HG03064 (cell line): ENCODE results near the gene HRAS.

Experiments
- ATAC-seq: cut with Tn5 transposase; IDR thresholded peaks from one replicate; pipeline ENCODE4 v1.9.1; 2021; ENCODE audit warnings: low read depth; ENCODE audit not compliant: unreplicated experiment

Gene HRAS

DNA sequence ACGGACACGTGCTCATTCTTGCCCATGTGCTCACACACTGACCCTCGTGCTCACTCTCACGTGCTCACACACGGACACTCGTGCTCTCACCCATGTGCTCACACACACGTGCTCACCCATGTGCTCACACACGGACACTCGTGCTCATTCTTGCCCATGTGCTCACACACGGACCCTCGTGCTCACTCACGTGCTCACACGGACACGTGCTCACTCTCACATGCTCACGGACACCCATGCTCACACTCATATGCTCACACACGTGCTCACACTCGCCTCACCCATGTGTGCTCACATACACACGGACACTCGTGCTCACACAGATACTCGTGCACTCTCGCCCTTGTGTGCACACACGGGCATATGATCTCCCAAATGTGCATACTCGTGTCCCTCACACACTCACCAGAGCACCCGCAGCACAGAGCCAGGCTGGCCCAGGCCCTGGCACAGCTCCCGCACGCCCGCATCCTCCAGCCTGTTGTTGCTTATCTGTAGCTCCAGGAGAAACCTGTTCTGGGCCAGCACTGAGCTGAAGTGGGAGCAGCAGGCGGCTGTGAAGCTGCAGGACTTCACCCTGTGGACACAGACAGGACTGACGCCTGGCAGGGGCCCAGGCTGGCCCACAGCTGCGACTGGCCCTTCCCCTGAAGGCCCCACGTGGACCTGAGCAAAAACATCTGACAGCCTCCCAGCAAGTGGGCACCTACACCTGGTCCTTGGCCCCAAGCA lies 37.6 kb downstream of the HRAS start:
- ATAC-seq: no peak

DNA sequence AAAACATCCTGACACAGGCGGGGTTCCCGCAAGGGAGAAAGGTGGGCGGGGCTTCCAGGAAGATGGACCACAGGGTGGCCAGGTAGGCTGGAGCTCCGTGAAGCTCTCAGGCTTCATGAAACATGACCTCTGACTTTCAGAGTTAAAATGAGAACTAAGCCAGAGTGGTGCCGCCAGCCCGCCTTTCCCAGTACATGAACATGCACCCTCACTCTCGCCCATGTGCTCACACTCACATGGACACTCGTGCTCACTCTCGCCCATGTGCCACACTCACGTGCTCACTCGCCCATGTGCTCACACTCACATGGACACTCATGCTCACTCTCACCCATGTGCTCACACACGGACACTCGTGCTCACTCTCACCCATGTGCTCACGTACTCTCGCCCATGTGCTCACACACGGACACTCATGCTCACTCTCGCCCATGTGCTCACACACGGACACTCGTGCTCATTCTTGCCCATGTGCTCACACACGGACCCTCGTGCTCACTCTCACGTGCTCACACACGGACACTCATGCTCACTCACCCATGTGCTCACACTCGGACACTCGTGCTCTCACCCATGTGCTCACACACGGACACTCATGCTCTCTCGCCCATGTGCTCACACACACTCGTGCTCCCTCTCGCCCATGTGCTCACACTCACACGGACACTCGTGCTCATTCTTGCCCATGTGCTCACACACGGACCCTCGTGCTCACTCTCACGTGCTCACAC lies 38.4 kb downstream of the HRAS start:
- no peak for ATAC-seq

DNA sequence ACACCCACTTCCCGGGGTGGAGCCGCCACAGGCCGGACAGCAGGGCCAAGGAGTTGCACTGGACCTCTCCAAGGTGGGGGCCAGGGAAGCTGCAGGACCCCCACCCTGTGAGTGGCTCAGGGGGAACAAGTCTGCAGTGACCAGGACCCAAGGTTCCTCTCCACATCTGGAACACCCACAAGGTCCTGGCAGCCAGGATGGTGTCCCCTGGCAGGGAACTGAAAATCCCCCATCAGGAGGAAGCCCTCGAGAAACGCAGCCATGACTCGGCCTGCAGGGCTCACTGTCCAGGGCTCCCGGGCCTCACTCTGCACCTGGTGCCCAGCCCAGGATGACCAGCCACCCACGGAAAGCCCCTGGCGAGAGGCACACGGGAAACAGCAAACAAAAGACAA lies 39.8 kb downstream of the HRAS start:
- ATAC-seq: no peak

DNA sequence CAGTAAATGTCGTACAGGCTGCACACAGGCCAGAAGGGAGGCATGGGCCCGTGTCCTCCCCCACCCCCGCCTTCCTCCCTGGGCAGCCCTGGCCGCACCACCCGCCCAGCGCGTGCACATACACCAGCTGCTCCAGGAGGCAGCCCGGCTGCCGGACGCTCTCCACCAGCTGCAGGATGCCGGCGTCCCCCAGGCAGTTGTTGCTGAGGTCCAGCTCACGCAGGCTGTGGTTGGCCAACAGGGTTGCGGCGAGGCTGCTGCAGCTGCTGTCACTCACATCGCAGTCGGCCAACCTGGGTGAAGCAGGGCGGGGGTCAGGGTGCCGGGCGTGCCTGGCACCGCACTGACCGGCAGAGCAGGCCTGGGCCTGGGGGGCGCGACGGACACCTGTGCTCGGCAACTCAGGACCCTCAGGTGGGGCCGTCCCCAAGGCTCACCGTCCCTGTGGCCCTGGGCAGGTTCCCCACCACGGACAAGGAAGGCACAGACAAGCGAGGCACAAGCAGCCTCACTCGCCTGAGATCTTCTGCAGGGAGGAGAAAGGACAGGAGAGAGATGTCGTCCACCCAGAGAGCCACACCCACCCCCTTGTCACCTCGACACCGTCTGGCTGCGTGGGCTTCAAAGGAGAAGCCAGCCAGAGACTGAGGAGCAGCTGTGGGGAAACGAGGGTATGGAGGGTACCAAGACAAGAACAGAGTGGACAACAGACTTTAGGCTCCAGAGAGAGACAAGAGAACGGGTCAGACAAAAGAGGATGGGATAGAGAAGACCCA lies 40.4 kb downstream of the HRAS start:
- ATAC-seq: no peak

DNA sequence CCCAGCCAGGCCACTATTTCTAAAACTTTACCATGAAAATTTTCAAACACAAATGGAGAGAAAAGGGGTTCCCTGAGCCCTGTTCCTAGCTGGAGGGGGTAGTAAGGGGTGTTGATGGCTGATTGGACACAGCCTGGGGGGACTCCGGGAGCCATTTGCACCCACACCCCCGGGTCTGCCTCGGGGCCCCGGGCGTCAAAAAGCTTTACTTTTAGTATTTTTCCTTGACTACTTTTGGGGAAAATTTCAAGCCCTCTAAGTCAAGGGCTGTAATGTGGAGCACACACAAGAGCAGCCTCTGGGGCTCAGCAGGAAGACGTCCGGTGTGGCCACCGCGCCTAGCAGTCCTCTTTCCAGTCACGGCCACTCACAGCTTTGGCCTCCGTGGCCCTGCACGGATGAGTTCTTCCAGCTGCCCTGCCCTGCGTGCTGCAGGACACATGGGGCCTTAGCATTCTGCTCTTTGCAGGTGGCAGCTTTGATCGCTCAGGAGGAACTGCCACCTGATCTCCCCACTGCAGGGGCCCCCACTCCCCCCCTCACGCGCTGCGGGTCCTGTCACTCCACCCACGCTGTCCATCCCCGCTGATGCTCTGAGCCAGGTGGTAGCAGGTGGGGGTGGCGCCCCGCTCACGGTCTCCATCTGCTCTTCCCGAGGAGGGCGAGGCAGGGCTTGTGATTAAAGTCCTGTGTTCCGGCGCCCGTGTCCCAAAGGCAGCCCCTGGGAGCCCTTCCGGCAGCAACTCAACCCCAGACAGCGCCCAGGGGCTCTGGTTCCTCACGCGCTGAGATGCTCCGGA lies 42.7 kb downstream of the HRAS start:
- ATAC-seq: no peak

DNA sequence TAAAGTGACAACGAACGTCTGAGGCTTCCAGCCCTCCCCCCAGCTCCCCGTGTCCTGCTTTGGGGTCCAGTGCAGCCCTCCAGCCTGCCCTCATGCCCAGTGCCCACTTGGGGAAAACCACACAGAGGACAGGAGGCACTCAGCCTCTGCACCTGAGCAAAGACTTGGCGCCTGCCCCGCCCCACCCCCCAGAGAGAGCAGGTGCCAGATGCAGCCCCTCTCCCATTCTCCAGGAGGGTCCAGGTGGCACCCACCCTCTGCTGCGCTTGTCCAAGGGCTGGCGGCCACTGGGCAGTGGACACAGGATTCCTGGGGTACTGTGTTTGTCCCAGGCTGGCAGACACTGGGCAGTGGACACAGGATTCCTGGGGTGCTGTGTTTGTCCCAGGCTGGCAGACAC lies 44.0 kb downstream of the HRAS start:
- no peak for ATAC-seq

DNA sequence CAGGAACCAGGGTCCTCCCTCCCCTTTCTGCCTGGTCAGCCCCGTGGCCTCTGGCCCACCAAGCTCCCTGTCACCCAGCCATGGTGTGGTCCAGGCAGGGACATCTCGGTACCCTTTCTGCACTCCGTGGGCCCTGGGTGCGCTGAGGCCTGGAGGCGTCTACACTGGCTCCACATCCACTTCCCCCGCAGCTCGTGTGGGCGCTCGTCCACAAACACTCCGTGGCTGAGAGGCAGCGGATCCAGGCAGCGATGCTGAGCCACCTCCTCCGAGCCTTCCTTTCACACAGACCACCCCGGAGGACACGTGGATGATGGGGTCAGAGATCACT lies 44.5 kb downstream of the HRAS start:
- no peak for ATAC-seq

DNA sequence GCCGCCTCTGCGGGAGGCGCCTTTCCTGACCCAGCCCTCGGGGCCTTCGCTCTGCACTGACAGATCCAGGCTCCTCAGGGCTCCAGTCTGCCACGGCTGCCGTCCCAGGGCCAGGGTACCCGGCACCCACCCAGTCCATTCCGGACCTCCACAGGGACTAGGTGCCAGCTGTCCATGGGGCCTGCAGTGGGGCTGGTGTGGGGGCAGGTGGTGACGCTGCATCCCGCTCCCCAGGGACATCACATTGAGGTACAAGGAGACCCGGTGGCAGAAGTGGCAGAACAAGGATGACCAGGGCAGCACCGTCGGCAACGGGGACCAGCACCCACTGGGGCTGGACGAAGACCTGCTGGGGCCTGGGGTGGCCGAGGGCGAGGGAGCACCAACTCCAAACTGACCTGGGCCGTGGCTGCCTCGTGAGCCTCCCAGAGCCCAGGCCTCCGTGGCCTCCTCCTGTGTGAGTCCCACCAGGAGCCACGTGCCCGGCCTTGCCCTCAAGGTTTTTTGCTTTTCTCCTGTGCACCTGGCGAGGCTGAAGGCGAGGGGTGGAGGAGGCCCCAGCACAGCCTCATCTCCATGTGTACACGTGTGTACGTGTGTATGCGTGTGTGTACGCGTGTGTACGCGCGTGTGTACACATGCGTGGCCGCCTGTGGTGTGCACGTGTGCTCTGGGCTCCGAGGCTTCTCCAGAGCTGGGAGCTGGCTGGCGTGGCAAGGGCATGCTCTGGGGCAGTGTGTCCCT lies 45.0 kb downstream of the HRAS start:
- no peak for ATAC-seq

DNA sequence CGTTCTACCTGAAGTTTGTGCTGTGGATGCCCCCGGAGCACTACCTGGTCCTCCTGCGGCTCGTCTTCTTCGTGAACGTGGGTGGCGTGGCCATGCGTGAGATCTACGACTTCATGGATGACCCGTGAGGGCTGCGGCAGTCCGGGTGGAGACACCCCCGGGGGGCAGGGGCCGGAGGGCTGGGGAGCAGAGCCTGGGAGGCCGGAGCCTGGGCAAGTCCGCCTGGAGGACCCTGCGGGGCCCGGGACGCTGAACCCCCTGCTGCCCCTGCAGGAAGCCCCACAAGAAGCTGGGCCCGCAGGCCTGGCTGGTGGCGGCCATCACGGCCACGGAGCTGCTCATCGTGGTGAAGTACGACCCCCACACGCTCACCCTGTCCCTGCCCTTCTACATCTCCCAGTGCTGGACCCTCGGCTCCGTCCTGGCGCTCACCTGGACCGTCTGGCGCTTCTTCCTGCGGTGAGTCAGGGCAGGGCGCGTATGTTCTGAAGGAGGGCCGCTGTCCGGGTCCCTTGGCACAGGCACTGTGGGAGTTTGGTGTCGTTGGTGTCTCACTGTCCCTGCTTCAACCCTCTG lies 45.7 kb downstream of the HRAS start:
- no peak for ATAC-seq

DNA sequence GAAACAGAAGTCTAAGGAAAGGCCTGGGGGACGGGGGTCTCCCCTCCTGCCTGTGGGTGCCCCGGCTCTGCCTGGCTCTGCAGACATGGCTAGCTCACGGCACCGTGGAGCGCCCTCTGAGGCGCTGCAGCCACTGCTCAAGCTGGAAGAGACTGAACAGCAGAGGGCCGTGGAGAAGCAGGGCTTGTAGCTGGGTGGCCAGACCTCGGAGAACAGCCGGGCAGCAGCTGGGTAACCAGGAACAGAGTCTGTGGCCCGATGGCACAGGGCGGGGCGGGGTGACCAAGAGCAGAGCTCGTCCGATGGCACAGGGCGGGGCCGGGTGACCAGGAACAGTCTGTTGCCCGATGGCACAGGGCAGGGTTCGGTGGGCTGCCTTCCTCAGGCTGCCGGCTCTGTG lies 46.4 kb downstream of the HRAS start:
- ATAC-seq: no peak

DNA sequence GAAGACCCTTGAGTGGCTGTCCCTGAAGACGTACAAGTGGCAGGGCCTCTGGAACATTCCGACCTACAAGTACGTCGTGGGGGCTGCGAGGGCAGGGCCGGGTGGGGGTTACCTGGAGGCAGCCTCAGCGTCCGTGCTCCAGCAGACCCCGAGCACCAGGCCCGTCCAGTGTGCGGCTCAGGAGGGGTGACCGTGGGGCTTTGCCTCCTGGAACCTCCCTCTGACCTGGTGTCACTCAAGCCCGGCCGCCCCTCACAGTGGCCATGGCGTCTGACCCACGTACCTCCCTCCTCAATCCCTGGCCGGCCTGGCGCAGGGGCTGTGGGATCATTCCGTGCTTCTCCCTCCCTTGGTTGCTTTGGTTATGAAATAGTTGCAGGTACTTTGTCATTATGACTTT lies 46.8 kb downstream of the HRAS start:
- no peak for ATAC-seq

DNA sequence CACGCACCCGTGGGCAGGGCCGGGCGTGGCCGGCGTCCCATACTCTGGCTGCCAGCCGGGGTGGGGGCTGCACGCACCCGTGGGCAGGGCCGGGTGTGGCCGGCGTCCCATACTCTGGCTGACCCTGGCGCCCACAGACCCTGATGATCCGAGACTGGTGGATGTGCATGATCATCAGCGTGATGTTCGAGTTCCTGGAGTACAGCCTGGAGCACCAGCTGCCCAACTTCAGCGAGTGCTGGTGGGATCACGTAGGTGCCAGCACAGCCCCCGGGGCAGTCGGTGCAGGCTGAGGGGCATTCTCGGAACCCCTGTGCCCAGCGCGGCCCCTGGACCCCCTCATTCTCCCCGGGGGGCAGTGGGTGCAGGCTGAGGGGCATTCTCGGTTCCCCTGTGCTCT lies 47.3 kb downstream of the HRAS start:
- no peak for ATAC-seq

DNA sequence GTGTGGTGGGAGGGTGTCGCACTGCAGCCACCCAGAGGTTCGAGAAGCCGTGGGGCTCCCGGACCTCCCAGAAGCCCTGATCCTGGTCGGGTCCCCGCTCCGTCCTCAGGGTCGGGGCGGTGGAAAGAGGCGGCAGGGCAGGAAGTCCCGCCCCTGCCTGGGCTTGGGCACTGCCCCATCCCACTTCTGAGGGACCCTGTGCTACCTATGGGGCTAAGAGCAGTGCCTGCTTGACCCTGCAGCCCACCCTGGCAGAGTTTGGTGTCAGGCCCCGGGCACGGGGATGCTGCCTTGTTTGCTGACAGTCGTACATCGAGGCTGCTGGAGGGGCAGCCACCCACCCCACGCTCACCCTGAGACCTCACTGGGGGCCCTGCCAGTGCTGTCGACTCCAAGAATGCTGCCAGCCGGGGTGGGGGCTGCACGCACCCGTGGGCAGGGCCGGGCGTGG lies 47.8 kb downstream of the HRAS start:
- ATAC-seq: no peak

DNA sequence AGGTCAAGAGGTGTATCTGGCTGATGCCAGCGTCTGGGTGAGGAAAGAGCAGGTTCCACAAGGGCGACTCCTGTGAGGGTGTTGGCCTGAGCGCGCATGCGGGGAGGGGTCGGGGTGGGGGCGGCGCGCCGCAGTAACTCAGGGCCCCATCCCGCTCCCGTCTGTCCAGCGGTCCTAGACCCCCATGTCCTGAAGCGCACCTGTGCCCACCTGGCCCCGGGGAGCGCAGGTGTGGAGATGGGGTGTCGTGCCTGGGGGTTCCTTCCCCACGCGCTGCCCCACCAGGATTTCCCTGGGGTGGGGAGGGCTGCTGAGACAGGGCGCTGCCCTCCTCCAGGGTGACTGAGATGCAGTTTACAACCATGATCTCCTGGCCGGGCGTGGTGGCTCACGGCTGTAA lies 49.2 kb downstream of the HRAS start:
- ATAC-seq: no peak

DNA sequence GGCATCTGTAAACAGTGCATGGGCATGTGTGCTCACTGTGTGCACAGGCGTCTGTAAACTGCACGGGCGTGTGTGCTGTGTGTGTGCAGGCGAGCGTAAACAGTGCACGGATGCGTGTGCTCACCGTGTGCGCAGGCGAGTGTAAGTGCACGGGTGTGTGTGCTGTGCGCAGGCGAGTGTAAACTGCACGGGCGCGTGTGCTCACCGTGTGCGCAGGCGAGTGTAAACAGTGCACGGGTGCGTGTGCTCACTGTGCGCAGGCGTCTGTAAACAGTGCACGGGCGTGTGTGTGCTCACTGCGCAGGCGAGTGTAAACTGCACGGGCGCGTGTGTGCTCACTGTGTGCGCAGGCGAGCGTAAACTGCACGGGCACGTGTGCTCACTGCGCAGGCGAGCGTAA lies 50.8 kb downstream of the HRAS start:
- ATAC-seq: no peak
